Measurements from ENCODE around the gene FBXW12.

DNA sequence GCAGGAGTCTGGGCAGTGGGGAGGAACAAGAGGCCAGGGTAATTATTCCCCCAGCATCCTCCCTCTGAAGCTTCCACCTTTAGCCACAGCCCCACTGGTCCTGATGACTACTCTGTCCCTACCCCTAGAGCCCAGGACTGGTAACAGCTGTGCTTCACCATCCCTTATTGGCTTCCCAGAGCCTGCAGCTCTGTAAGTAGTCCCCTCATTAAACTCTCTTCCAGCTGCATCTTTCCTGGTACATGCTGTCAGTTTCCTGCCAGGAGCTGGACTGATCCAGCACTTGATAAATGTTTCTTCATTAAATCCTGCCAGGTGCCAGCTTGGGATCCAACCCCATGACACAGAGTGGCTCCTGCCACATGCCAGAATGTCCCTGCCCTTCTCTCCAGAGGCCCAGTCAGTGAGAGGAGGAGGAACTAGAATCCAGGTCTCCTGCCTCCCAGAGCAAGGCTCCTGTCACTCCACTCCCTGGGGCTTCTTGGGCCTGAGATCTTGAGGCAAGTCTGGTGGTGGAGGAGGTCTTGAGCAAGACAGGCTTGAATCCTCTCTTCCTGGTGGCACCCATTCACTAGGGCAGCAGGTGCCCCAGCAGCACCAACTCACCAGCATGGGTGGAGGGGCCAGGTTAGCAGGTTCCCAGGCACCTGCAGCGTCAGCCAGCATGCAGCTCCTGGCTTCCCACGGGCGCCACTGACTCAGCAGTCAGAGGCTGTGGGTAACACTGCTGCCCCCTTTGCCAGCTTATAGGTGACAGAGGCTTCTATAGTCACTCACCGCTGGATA lies 27.6 kb downstream of the FBXW12 start:
- TF ChIP-seq CTCF (IDR thresholded peaks at IDR 0.05), result no peak
- no peak for TF ChIP-seq POLR2A (IDR thresholded peaks at IDR 0.05)
